BJ (cell line): Measurements from ENCODE around the gene PRKACB. TPM values are rescaled to one million over a fixed set of nuclear protein-coding genes. Genes with fewer than 3 reads are reported as not detected.
A peak's percentile ranks its signal among the peaks of the same experiment; 100 is the strongest.

Experiments
- CTCF ChIA-PET: fragments of 350-600 bp; formaldehyde crosslinking; extraction: SDS; loops from one replicate; lab custom pipeline; 2021; ENCODE audit warnings: antibody characterized with exemption, inconsistent platforms; lab: Yijun Ruan, JAX
- POLR2A ChIA-PET: fragments of 300-600 bp; sonication (Branson Sonifier 250); formaldehyde crosslinking; extraction: SDS; loops from one replicate; lab custom pipeline; 2021; ENCODE audit warnings: antibody characterized with exemption; lab: Charles Lee
- DNase-seq: peaks from one replicate; pipeline ENCODE4 v3.0.0-alpha.2; 2011; ENCODE audit warnings: low read depth
- H3K27me3 ChIP-seq: 2 replicates; pipeline ENCODE4 v1.6.0; 2011; ENCODE audit warnings: low read length; ENCODE audit not compliant: control insufficient read depth, insufficient read depth
- H3K36me3 ChIP-seq: 2 replicates; pipeline ENCODE4 v1.5.1; 2011; ENCODE audit warnings: low read length; ENCODE audit not compliant: control insufficient read depth, insufficient read depth
- H3K4me3 ChIP-seq: 2 replicates; pipeline ENCODE4 v1.5.1; 2011; ENCODE audit warnings: low read depth, mild to moderate bottlenecking, control low read depth, low read length
- CTCF ChIP-seq: IDR thresholded peaks from 2 replicates; pipeline ENCODE4 v1.5.1; 2011; ENCODE audit warnings: low read depth, mild to moderate bottlenecking, control low read depth, inconsistent platforms, low read length, moderate library complexity; ENCODE audit not compliant: insufficient read depth
- polyA plus RNA-seq: library from polyadenylated mRNA; depleted of rRNA; stranded (reverse); fragments of >200 nt; gene quantifications from 2 replicates; pipeline ENCODE4 v1.2.3, GENCODE V29; 2011

The PRKACB gene
- polyA plus RNA-seq, 1 experiment = 8.4 TPM

- no peak overlapping the region for H3K4me3 ChIP-seq
- CTCF ChIA-PET = no interaction called here
- POLR2A ChIA-PET = no interaction called here
- TF ChIP-seq CTCF = no peak
- peak; percentile 59 for DNase-seq
- H3K36me3 ChIP-seq = no peaks in the 10 kb centered on the region
- no peaks in the 10 kb centered on the region for H3K27me3 ChIP-seq
Observed at GRCh38 chr1:84156210-84156621, 12.1 kb downstream of the PRKACB start.

GRCh38 chr1:84159533-84160240 lies 15.6 kb downstream of the PRKACB start:
- DNase-seq = no peak
- Histone ChIP-seq H3K4me3 (no peak overlapping the region), H3K36me3 (no peaks in the 10 kb centered on the region), H3K27me3 (no peaks in the 10 kb centered on the region)
- ChIA-PET CTCF (no interaction called here), POLR2A (no interaction called here)
- no peak for TF ChIP-seq CTCF

- POLR2A ChIA-PET = no interaction called here
- Histone ChIP-seq H3K36me3 (no peaks in the 10 kb centered on the region), H3K4me3 (no peak overlapping the region), H3K27me3 (no peaks in the 10 kb centered on the region)
- no peak for TF ChIP-seq CTCF
- CTCF ChIA-PET = interaction anchor here (0.6 kb wide), 1 partner anchor 107 kb away, joined by 3 read pairs; no protein-coding TSS in a partner anchor
- no peak for DNase-seq
Observed at GRCh38 chr1:84162295-84162694, 18.2 kb downstream of the PRKACB start.

- Histone ChIP-seq H3K4me3 (no peak overlapping the region), H3K36me3 (no peaks in the 10 kb centered on the region), H3K27me3 (no peaks in the 10 kb centered on the region)
- ChIA-PET CTCF (interaction anchor here (0.6 to 1.0 kb wide), 2 partner anchors 11 to 106 kb away, joined by 3 read pairs; no protein-coding TSS in a partner anchor), POLR2A (interaction anchor here (0.5 to 0.7 kb wide), 3 partner anchors 85 to 491 kb away, joined by 3 to 7 read pairs (median 4); no protein-coding TSS in a partner anchor)
- no peak for TF ChIP-seq CTCF
- DNase-seq = no peak
Observed at GRCh38 chr1:84163123-84163931, 19.3 kb downstream of the PRKACB start.

- Histone ChIP-seq H3K4me3 (no peak overlapping the region), H3K36me3 (no peaks in the 10 kb centered on the region), H3K27me3 (no peaks in the 10 kb centered on the region)
- no peak for TF ChIP-seq CTCF
- ChIA-PET POLR2A (no interaction called here), CTCF (no interaction called here)
- DNase-seq = no peak
Observed at GRCh38 chr1:84164161-84164560, 20.1 kb downstream of the PRKACB start.
